HG02610 (cell line): ENCODE results near the gene NUS1.
"Not testable (repeated sequence)": the region's sequence is repeated elsewhere in the genome, so short reads cannot be mapped to it uniquely, and the experiment has no call there.

ENCODE experiments used
- ATAC-seq: cut with Tn5 transposase; IDR thresholded peaks from one replicate; pipeline ENCODE4 v1.9.1; 2021; ENCODE audit warnings: mild to moderate bottlenecking, moderate library complexity; ENCODE audit not compliant: unreplicated experiment

Gene NUS1

GRCh38 chr6:117674991-117675657 is at the start of gene NUS1:
NUS1 (plus strand) TSS chr6:117675469; CDS start chr6:117675671, 202 bp downstream.
- ATAC-seq = peak; percentile 98

DNA sequence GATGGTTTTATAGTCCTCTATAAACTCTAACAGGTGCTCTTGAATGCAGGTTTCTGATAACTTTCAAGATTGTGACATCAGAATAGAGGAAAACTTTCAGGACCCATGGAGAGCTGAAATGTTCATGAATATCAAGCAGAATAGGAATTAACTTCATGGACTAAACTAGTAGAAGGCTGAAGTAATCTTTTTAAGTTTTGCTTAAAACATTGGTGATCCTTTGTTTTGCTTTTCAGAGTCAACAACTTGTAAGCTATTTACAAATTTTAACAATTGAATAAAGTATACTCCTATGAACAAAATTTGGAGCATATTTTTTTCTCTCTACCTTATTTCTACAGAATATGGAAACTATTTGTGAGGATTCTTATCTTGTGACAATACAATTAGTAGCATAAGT is 47.7 kb upstream of the NUS1 start:
- ATAC-seq = no peak

DNA sequence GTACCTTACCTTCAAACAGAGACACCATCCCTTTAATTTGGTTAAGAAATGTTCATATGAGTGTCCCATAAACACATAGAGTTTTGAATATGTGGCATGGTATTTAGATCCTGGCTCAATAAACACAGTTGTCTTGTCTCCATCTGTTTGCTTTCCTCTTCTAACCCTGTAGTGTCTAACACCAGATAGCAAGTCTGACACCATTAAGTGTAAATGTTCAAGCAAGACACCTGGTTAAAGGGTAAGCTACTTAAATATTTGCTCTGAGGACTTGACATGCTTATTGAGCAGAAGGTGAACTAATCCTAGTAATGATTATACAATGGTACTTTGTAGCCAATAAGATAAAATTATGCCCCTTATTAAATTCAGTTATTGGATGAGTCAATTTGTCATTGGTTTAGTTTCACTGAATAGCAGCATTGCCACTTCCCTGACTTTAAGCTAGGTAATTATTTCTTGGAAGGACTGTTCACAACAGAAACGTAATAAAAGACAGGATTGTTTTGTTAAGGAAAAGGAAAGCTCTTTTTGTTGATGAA is 46.1 kb upstream of the NUS1 start:
- no peak for ATAC-seq

- ATAC-seq = no peak
Observed at GRCh38 chr6:117637770-117638169, 37.5 kb upstream of the NUS1 start.

DNA sequence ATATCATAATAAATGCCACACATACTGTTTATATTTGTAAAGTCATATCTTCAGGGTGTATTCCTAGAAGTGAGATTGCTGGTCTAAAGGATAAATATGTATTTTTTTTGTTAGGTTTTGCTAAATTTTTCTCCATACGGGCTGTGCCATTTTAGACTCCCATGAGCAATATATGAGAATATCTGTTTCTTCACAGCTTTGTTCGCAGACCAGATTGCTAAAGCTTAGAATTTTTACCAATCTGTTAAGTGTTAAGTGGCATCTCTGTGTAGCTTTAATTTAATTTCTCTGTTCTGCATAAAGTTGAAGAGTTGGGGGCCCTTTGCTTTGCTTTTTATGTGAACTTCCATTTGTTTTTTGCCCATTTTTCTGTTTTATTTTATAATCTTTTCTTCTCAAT is 32.3 kb upstream of the NUS1 start:
- ATAC-seq = no peak

GRCh38 chr6:117651984-117652383 is 23.3 kb upstream of the NUS1 start:
- not testable (repeated sequence) for ATAC-seq

DNA sequence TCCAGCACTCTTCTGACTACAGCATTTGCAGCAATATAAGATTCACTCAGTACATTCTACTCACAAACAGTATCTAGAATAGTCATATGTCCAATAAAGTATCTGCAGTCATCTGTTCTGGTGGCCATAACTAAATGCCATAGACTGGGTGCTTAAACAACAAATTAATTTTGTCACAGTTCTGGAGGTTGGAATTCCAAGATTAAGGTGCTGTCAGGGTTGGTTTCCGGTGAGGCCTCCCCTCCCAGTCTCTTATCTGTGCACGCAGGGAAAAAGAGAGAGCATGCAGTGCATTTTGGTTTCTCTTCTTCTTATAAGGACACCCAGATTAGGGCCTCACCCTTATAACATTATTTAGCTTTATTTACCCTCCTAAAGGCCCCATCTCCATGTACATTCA is 21.3 kb upstream of the NUS1 start:
- ATAC-seq = no peak

GRCh38 chr6:117655380-117655779 is 19.9 kb upstream of the NUS1 start:
- ATAC-seq = no peak

DNA sequence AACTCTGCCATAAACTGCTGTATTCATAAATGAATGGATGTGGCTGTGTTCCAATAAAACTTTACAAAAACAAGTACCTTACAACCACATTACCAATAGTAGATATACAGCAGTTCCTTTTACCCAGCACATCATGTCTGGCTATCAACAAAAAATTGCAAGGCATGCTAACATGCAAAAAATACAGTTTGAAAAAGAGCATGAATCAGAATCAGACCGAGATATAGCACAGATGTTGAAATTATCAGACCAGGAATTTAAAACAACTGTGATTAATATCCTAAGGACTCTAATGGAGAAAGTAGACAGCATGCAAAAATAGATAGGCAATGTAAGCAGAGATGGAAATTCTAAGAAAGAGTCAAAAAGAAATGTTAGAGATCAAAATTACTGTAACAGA is 8.4 kb upstream of the NUS1 start:
- no peak for ATAC-seq

DNA sequence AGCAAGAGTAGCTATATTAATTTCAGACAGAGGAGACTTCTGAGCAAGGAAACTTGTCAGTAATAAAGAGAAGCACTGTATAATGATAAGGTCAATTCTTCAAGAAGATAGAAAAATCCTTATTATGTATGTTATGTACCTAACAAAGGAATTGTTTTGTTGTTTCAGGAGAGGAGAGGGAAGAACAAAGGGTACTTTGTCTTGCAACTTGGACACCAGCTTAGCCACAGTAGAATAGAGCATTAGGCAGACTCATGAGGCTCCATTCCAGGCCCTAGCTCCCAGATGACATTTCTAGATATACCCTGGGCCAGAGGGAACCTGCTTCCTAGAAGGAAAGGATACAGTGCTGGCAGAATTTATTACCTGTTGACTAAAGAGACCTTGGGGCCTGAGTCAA is 6.5 kb upstream of the NUS1 start:
- ATAC-seq = no peak

- no peak for ATAC-seq
Observed at GRCh38 chr6:117674503-117674902, 766 bp upstream of the NUS1 start.

- ATAC-seq = peak; percentile 19
Observed at GRCh38 chr6:117675658-117676301, 511 bp downstream of the NUS1 start.

DNA sequence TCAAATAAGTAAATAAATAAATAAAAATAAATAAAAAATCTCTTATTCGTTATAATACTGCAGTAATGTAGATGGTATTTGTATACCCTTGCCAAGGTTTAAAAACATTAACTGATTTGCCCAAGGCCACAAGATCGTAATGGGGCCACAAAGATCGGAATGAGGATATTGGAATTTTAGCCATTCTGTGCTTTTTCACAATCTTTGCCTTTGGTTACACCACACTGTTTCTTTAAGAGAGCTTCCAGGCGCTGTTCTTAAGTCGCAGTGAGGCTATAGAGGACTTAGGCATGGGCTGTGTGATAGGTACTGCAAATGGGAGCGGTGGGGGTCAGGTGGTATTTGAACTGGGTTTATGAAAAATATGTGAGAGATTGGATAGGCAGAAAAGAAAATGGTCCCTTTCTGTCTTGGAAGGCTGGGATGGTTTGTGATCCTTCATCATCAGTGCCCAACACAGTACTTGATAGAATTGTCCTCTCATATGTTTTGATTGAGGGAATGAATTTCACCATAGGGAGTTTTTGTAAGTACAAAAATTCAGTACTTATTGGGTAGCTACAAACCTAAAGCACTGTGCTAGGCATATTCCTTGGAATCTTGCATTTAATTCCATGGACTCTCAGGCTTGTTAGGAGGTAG is 1.4 kb downstream of the NUS1 start:
- ATAC-seq = no peak

DNA sequence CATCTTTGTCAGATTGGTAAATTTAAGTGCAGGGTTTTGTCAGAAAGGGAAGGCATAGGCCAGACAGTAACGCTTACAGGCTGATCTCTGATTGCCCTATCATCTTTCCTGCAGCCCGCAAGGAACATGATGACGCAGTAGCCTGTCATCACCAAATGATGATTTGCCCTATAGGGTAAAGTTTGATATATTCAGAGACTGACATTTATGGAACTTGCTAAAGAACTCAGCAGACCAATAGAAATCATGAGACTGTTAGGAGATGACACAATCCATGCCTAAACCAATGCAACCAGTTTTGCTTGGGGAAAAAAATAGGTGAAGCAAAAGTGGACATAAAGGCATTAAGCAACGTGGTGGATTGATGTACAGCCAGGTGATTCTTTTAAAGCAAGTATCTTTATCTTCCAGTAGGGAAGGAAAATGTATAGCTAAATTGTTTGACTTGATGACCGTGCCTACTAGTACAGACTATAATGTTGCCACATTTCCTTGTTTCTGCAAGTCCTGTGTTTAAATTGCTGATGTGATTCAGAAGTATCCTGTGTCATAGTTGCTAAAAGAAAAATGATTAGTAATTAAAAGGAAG is 2.4 kb downstream of the NUS1 start:
- ATAC-seq = no peak

- no peak for ATAC-seq
Observed at GRCh38 chr6:117681162-117681741, 6.0 kb downstream of the NUS1 start.

DNA sequence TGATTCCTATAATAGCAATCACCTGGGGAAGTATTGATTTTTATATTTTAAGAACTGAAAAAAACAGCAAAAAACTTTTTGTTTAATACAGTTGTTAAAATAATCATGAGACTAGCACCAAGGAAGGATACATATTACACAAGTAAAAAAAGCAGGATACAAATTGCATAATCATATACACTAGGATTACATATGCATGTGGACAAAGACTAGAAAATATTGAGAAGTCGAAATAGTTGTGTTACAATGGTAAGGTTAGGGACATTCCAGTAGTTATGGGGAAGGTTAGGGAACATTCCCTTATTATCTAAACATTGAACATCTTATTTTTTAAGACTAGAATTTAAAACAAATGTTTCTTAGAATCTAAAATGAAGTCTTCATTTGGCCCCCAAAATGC is 9.5 kb downstream of the NUS1 start:
- no peak for ATAC-seq

GRCh38 chr6:117685359-117685758 is 10.1 kb downstream of the NUS1 start:
- ATAC-seq = no peak

GRCh38 chr6:117687021-117687648 is 11.9 kb downstream of the NUS1 start:
- ATAC-seq = no peak

DNA sequence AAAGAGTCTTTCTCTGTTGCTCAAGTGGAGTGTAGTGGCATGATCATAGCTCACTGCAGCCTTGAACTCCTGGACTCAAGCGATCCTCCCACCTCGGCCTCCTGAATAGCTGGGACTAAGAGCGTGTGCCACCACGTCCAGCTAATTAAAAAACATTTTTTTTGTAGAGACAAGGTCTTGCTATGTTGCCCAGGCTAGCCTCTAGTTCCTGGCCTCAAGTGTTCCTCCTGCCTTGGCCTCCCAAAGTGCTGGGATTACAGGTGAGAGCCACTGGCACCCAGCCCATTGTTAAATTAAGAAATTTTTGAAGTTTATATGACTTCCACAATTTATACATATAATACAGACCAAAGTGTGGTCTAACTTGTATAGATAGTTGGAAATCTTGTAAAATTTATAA is 14.3 kb downstream of the NUS1 start:
- not testable (repeated sequence) for ATAC-seq

- ATAC-seq = no peak
Observed at GRCh38 chr6:117706504-117706903, 31.2 kb downstream of the NUS1 start.
